Spleen (tissue), 11 donors: Measurements from ENCODE around the gene MYO18A. TPM values are rescaled to one million over a fixed set of nuclear protein-coding genes. Genes with fewer than 3 reads are reported as not detected.

Experiments used
- DNase-seq: peaks from one replicate; pipeline ENCODE4 v3.0.0-alpha.2; 2020
- H3K27ac ChIP-seq, 8 donors: fragments of 200-600 bp; sonication (generic) in 7 of 8; 1 replicate in 4 of 8; 2 replicates in 4 of 8; pipeline versions ENCODE4 v1.5.0 to v1.8.0; 2016 to 2021; ENCODE audit warnings: inconsistent platforms in 4 of 8, mild to moderate bottlenecking in 4 of 8, moderate library complexity in 1 of 8
- H3K27me3 ChIP-seq, 7 donors: fragments of 200-600 bp; sonication (generic) in 6 of 7; replicated peaks in 1 of 7; 1 replicate in 4 of 7; 2 replicates in 3 of 7; pipeline versions ENCODE4 v1.5.0 to v1.8.0; 2016 to 2021; ENCODE audit warnings: inconsistent platforms in 3 of 7, mild to moderate bottlenecking in 1 of 7
- H3K36me3 ChIP-seq, 6 donors: fragments of 200-600 bp; sonication (generic) in 5 of 6; 1 replicate in 4 of 6; 2 replicates in 2 of 6; pipeline versions ENCODE4 v1.5.0 to v1.8.0; 2016 to 2021; ENCODE audit warnings: inconsistent platforms in 2 of 6
- H3K4me1 ChIP-seq, 6 donors: fragments of 200-600 bp; sonication (generic) in 5 of 6; 1 replicate in 3 of 6; 2 replicates in 3 of 6; pipeline versions ENCODE4 v1.5.0 to v1.8.0; 2016 to 2021; ENCODE audit warnings: inconsistent platforms in 3 of 6
- H3K4me3 ChIP-seq, 8 donors: fragments of 200-600 bp; sonication (generic) in 7 of 8; 1 replicate in 4 of 8; 2 replicates in 4 of 8; pipeline versions ENCODE4 v1.5.0 to v1.8.0; 2016 to 2021; ENCODE audit warnings: inconsistent platforms in 4 of 8, mild to moderate bottlenecking in 4 of 8, moderate library complexity in 2 of 8
- H3K9me3 ChIP-seq, 8 donors: fragments of 200-600 bp; sonication (generic) in 7 of 8; 1 replicate in 4 of 8; 2 replicates in 4 of 8; pipeline versions ENCODE4 v1.5.0 to v1.8.0; 2016 to 2021; ENCODE audit warnings: inconsistent platforms in 4 of 8
- CTCF ChIP-seq, 11 experiments: fragments of 200-600 bp in 7 of 11; fragments of 450-650 bp in 4 of 11; sonication (generic) in 4 of 11; IDR thresholded peaks in 8 of 11; conservative IDR thresholded peaks in 3 of 11; 1 replicate in 7 of 11; 2 replicates in 4 of 11; pipeline versions ENCODE4 v1.4.0 to v1.8.0; 2016 to 2021; ENCODE audit warnings: antibody characterized with exemption in 11 of 11, inconsistent platforms in 4 of 11, mild to moderate bottlenecking in 1 of 11
- POLR2A ChIP-seq, 3 donors: fragments of 450-650 bp; IDR thresholded peaks; one replicate each; pipeline ENCODE4 v1.5.1; 2017; ENCODE audit warnings: antibody characterized with exemption in 3 of 3, mild to moderate bottlenecking in 1 of 3
- POLR2AphosphoS5 ChIP-seq, 3 donors: sonication (generic); formaldehyde crosslinking; IDR thresholded peaks; one replicate each; pipeline ENCODE4 v1.5.1; 2017; ENCODE audit warnings: antibody characterized with exemption in 3 of 3
- WGBS, 5 donors: extraction: QIAGEN DNeasy Blood & Tissue Kit in 3 of 5; methylation state at CpG; one replicate each; pipeline versions ENCODE4 v1.1.5 to v1.1.7; 2013 to 2018; 5-methylcytosine and 5-hydroxymethylcytosine counted together
- intact Hi-C: fragments of 100-400 bp; cut with DNase I; formaldehyde crosslinking; loops from one replicate; pipeline ENCODE4 v1.15.0; 2023; ENCODE audit warnings: low total_unique reads
- polyA plus RNA-seq, 3 donors: library from polyadenylated mRNA; stranded (reverse); fragments of 200-250 nt; gene quantifications; one replicate each; pipeline ENCODE4 v1.2.1, GENCODE V29; 2013
- total RNA-seq, 7 donors: library from RNA; depleted of rRNA in 3 of 7; stranded (reverse); fragments of >200 nt in 3 of 7; fragmentation: NEBNext Ultra II Directional in 4 of 7; extraction: Animal tissue kit (Norgen Biotek cat#: 25700) in 4 of 7; gene quantifications; one replicate each; pipeline versions ENCODE4 v1.1.0 to v1.2.1, GENCODE V29; 2016 to 2021
- donor health status: healthy with polysubstance abuse.
- donor health status: DM: no; HTN: no; CAD: no; lungs with moderate emphysema.
- donor health status: DM: no; HTN: no; CAD: no.
- donor health status: Bipolar disorder and iron deficiency.
- donor health status: healthy.
- donor health status: DM: no; HTN: no; CAD: no.
- donor health status: DM: yes; HTN: yes; CAD: no.

Gene MYO18A
- total and polyA plus RNA-seq, 10 donors: 24.2 to 114 (median 68.0) TPM

GRCh38 chr17:29194669-29195068, 14.5 kb upstream of the MYO18A start:
- Histone ChIP-seq H3K4me3 (no peak overlapping the region), H3K4me1 (peaks cover 0 to 25% (median 12%) of the 10 kb centered on the region in 6 donors), H3K27ac (peak overlapping the region in 2 of 8 donors; percentile 50 to 57), H3K27me3 (no peaks in the 10 kb centered on the region), H3K36me3 (no peaks in the 10 kb centered on the region), H3K9me3 (no peaks in the 10 kb centered on the region)
- 89 to 93% (median 91%) methylated on average over 3 of the region's 3 CpGs for WGBS, 5 donors
- DNase-seq: no peak
- intact Hi-C loops: no loop called here
- no peak for TF ChIP-seq POLR2AphosphoS5 (IDR thresholded peaks at IDR 0.05)
- TF ChIP-seq CTCF (IDR thresholded peaks at IDR 0.05 in 8 of 11, conservative IDR thresholded peaks at IDR 0.05 in 3 of 11): no peak
- TF ChIP-seq POLR2A (IDR thresholded peaks at IDR 0.05): no peak

GRCh38 chr17:29193146-29193545, 12.9 kb upstream of the MYO18A start:
- Histone ChIP-seq H3K27ac (no peak overlapping the region), H3K9me3 (no peaks in the 10 kb centered on the region), H3K36me3 (no peaks in the 10 kb centered on the region), H3K4me1 (peaks cover 0 to 25% (median 12%) of the 10 kb centered on the region in 6 donors), H3K27me3 (no peaks in the 10 kb centered on the region), H3K4me3 (no peak overlapping the region)
- intact Hi-C loops: no loop called here
- 83 to 88% (median 86%) methylated on average over 2 of the region's 2 CpGs for WGBS, 5 donors
- DNase-seq: no peak
- TF ChIP-seq CTCF (IDR thresholded peaks at IDR 0.05 in 8 of 11, conservative IDR thresholded peaks at IDR 0.05 in 3 of 11) (no peak), POLR2AphosphoS5 (IDR thresholded peaks at IDR 0.05) (no peak), POLR2A (IDR thresholded peaks at IDR 0.05) (no peak)

- H3K27me3 ChIP-seq: no peaks in the 10 kb centered on the region
- 73 to 85% (median 79%) methylated on average over 4 of the region's 4 CpGs for WGBS, 5 donors
- intact Hi-C loops: no loop called here
These were observed 10.5 kb upstream of the MYO18A start for GRCh38 chr17:29190592-29191207.

GRCh38 chr17:29190039-29190438, 9.8 kb upstream of the MYO18A start:
- WGBS, 5 donors: 90 to 96% (median 94%) methylated on average over 2 of the region's 2 CpGs
- DNase-seq: no peak
- peaks cover 0 to 6% (median under 1%) of the 10 kb centered on the region in 6 donors for H3K4me1 ChIP-seq

More at GRCh38 chr17:29190592-29191207, 10.5 kb upstream of the MYO18A start:
- H3K4me3 ChIP-seq: no peak overlapping the region
- no peaks in the 10 kb centered on the region for H3K36me3 ChIP-seq
- DNase-seq: peak; percentile 9
- TF ChIP-seq POLR2AphosphoS5 (IDR thresholded peaks at IDR 0.05): no peak
- H3K4me1 ChIP-seq: peaks cover 0 to 13% (median 5%) of the 10 kb centered on the region in 6 donors
- H3K27ac ChIP-seq: no peak overlapping the region
- H3K9me3 ChIP-seq: no peaks in the 10 kb centered on the region

More at GRCh38 chr17:29190039-29190438, 9.8 kb upstream of the MYO18A start:
- Histone ChIP-seq H3K36me3 (no peaks in the 10 kb centered on the region), H3K27ac (no peak overlapping the region), H3K9me3 (no peaks in the 10 kb centered on the region), H3K27me3 (no peaks in the 10 kb centered on the region), H3K4me3 (no peak overlapping the region)
- TF ChIP-seq POLR2AphosphoS5 (IDR thresholded peaks at IDR 0.05): no peak
- no peak for TF ChIP-seq CTCF (IDR thresholded peaks at IDR 0.05 in 8 of 11, conservative IDR thresholded peaks at IDR 0.05 in 3 of 11)
- no peak for TF ChIP-seq POLR2A (IDR thresholded peaks at IDR 0.05)
- intact Hi-C loops: no loop called here
